ENCODE results near the gene WDR1. TPM values are rescaled to one million over a fixed set of nuclear protein-coding genes. Genes with fewer than 3 reads are reported as not detected.

The WDR1 gene
- total RNA-seq, 2 experiments from 2014 or later: 197 to 198 TPM

DNA sequence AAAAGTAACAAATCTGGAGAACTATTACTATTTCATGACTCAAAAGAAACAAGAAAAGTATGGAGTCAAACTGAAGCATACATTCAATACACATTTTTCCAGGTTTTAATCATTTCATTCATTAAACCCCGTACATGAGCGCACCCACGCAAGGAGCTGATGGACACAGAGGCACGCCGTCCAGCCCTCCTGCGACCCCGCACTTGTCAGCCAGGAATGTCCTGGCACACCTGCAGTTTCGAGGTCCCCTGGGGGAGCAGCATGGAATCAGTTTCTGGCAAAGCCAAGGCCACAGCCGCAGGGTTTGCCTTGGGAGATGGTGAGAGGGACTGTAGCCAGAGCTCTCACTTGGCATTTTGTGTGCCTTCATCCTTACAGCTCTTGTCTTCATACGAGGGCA is 82.5 kb downstream of the WDR1 start:
- DNase-seq: no peak
- Histone ChIP-seq H3K4me1 (ENCODE audit: insufficient read depth, low read length) (peaks cover 5% of the 10 kb centered on the region), H3K27me3 (ENCODE audit: control insufficient read depth in 1 of 2, insufficient read depth in 2 of 2, low read length in 2 of 2) (no peaks in the 10 kb centered on the region), H3K36me3 (ENCODE audit: insufficient read depth, low read length) (no peaks in the 10 kb centered on the region), H3K9me3 (ENCODE audit: control insufficient read depth in 1 of 2, insufficient read depth in 1 of 2, low read length in 2 of 2) (no peaks in the 10 kb centered on the region), H3K27ac (ENCODE audit: low read depth in 1 of 2, low read length in 2 of 2) (no peak overlapping the region), H3K4me3 (ENCODE audit: low read length) (no peak overlapping the region)
- TF ChIP-seq, protein P1, sequence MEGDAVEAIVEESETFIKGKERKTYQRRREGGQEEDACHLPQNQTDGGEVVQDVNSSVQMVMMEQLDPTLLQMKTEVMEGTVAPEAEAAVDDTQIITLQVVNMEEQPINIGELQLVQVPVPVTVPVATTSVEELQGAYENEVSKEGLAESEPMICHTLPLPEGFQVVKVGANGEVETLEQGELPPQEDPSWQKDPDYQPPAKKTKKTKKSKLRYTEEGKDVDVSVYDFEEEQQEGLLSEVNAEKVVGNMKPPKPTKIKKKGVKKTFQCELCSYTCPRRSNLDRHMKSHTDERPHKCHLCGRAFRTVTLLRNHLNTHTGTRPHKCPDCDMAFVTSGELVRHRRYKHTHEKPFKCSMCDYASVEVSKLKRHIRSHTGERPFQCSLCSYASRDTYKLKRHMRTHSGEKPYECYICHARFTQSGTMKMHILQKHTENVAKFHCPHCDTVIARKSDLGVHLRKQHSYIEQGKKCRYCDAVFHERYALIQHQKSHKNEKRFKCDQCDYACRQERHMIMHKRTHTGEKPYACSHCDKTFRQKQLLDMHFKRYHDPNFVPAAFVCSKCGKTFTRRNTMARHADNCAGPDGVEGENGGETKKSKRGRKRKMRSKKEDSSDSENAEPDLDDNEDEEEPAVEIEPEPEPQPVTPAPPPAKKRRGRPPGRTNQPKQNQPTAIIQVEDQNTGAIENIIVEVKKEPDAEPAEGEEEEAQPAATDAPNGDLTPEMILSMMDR (IDR thresholded peaks at IDR 0.05): no peak
- CTCF ChIA-PET: no interaction called here
- no peak for ATAC-seq (ENCODE audit: poor library complexity)
- no peaks in the 10 kb centered on the region for H3K9me3 Mint-ChIP-seq
- peaks cover 2% of the 10 kb centered on the region for H3K36me3 Mint-ChIP-seq (ENCODE audit: low read depth)
- no peaks in the 10 kb centered on the region for H3K4me1 Mint-ChIP-seq (ENCODE audit: low read depth)
- intact Hi-C loops (cut with DNase I, micrococcal nuclease): no loop called here
- no peak overlapping the region for H3K27ac Mint-ChIP-seq
- POLR2A ChIA-PET: no interaction called here
- no peaks in the 10 kb centered on the region for H3K27me3 Mint-ChIP-seq
- H3K4me3 Mint-ChIP-seq: no peak overlapping the region

DNA sequence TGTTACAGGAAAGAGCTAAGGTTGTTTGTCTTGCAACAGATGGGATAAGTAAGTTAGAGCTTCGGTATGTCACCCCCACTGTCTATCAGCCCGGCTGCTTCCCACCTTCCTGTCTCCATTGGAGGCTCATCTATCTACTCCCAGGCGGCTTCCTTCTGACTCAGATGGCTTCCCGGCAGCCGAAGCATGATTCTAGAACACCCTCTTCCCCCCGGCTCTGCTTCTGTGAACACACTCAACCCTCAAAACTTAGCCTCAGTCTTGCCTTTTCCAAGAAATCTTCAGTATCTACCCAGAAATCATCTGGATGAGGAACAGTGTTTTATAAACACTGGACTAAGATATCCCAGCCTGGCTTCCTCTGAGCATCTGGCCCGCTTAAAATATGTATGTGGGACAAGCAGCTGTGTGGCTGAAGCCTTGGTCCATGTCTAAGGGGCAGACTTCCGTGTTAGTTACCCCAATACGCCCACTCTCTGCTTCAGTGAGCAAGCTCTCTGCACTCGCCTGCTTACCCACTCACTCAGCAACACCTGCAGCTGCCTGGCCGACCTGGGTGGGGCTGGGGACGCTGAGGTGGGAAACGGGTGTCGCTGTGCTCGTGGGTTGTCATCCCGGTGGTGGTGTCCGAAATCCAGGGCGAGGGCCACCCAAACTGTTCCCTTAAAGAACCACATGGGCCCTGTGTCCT is 83.3 kb downstream of the WDR1 start:
- ATAC-seq (ENCODE audit: poor library complexity) (no peak), DNase-seq (peak in 1 of 14 experiments; percentile 22)
- Mint-ChIP-seq H3K9me3 (no peaks in the 10 kb centered on the region), H3K4me1 (ENCODE audit: low read depth) (no peaks in the 10 kb centered on the region), H3K27me3 (no peaks in the 10 kb centered on the region), H3K4me3 (no peak overlapping the region), H3K27ac (no peak overlapping the region), H3K36me3 (ENCODE audit: low read depth) (no peaks in the 10 kb centered on the region)
- intact Hi-C loops (cut with DNase I, micrococcal nuclease): no loop called here
- TF ChIP-seq, protein P1 (IDR thresholded peaks at IDR 0.05): no peak
- Histone ChIP-seq H3K27me3 (ENCODE audit: control insufficient read depth in 1 of 2, insufficient read depth in 2 of 2, low read length in 2 of 2) (no peaks in the 10 kb centered on the region), H3K36me3 (ENCODE audit: insufficient read depth, low read length) (no peaks in the 10 kb centered on the region), H3K9me3 (ENCODE audit: control insufficient read depth in 1 of 2, insufficient read depth in 1 of 2, low read length in 2 of 2) (no peaks in the 10 kb centered on the region), H3K4me1 (ENCODE audit: insufficient read depth, low read length) (peaks cover 5% of the 10 kb centered on the region), H3K27ac (ENCODE audit: low read depth in 1 of 2, low read length in 2 of 2) (no peak overlapping the region), H3K4me3 (ENCODE audit: low read length) (no peak overlapping the region)
- ChIA-PET POLR2A (no interaction called here), CTCF (no interaction called here)

DNA sequence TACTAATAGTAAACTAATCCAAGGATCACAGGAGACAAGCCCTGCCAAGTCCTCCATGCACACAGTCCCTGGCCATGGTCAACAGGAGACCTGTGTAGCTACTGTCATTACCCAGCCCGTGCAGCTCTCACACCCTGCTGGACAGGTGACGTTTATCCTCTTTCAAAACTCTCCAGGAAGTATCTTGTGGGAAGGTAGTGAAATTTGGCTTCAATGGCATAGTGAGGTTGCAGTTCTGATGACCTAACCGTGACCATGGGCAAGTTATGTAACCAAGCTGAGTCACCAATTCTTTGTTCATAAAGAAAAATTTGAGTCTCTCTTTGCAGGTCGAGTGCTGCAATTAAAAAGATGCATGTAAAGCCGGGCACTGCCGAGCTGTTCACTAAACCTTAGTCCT is 84.0 kb downstream of the WDR1 start:
- Histone ChIP-seq H3K9me3 (ENCODE audit: control insufficient read depth in 1 of 2, insufficient read depth in 1 of 2, low read length in 2 of 2) (no peaks in the 10 kb centered on the region), H3K4me3 (ENCODE audit: low read length) (no peak overlapping the region), H3K27ac (ENCODE audit: low read depth in 1 of 2, low read length in 2 of 2) (no peak overlapping the region), H3K27me3 (ENCODE audit: control insufficient read depth in 1 of 2, insufficient read depth in 2 of 2, low read length in 2 of 2) (no peaks in the 10 kb centered on the region), H3K4me1 (ENCODE audit: insufficient read depth, low read length) (peaks cover 5% of the 10 kb centered on the region), H3K36me3 (ENCODE audit: insufficient read depth, low read length) (no peaks in the 10 kb centered on the region)
- no peaks in the 10 kb centered on the region for H3K4me1 Mint-ChIP-seq (ENCODE audit: low read depth)
- intact Hi-C loops (cut with DNase I, micrococcal nuclease): no loop called here
- no peaks in the 10 kb centered on the region for H3K9me3 Mint-ChIP-seq
- H3K4me3 Mint-ChIP-seq: no peak overlapping the region
- no peaks in the 10 kb centered on the region for H3K36me3 Mint-ChIP-seq (ENCODE audit: low read depth)
- H3K27ac Mint-ChIP-seq: no peak overlapping the region
- ChIA-PET CTCF (no interaction called here), POLR2A (interaction anchor here (0.6 kb wide), 1 partner anchor 84 kb away, joined by 3 read pairs; the partner anchor contains the start of gene WDR1)
- DNase-seq (peak in 2 of 14 experiments; percentile 54 to 55), ATAC-seq (ENCODE audit: poor library complexity) (no peak)
- H3K27me3 Mint-ChIP-seq: no peaks in the 10 kb centered on the region
- TF ChIP-seq, protein P1 (IDR thresholded peaks at IDR 0.05): no peak

Measured in CD4-positive, alpha-beta T cell (primary cell).